ENCODE results near the gene PLEKHM2. TPM values are rescaled to one million over a fixed set of nuclear protein-coding genes. Genes with fewer than 3 reads are reported as not detected.

PLEKHM2 gene
- total RNA-seq, 4 donors from 2014 or later: 51.3 to 61.6 (median 55.2) TPM

DNA sequence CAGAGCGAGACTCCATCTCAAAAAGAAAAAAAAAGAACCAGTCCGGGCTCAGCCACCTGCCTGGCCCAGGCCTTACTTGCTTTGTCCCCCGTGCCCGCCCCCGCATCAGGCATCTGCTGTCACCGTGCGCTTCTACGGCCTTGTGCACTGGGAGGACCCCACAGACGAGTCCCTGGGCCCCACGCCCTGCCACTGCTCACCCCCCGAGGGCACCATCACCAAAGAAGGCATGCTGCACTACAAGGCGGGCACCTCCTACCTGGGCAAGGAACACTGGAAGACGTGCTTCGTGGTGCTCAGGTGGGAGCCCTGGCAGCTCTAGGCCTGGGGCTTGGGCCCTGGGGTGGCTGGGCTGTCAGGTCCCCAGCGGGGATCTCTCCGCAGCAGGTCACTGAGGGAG is 46.3 kb downstream of the PLEKHM2 start:
- Histone ChIP-seq H3K4me1 (peaks cover 16% of the 10 kb centered on the region), H3K9me3 (no peaks in the 10 kb centered on the region), H3K27ac (no peak overlapping the region), H3K4me3 (no peak overlapping the region), H3K27me3 (no peaks in the 10 kb centered on the region), H3K36me3 (peaks cover 95% of the 10 kb centered on the region)
- WGBS: 83% methylated on average over 13 of the region's 16 CpGs
- TF ChIP-seq CTCF (IDR thresholded peaks at IDR 0.05) (no peak), POLR2AphosphoS5 (IDR thresholded peaks at IDR 0.05) (no peak), POLR2A (IDR thresholded peaks at IDR 0.05) (no peak), EP300 (IDR thresholded peaks at IDR 0.05) (no peak)
- no peak for DNase-seq (ENCODE audit: low spot score in 2 of 2)

- H3K36me3 ChIP-seq: peaks cover 90% of the 10 kb centered on the region
Measured at GRCh38 chr1:15730936-15731335, 46.8 kb downstream of the PLEKHM2 start.

GRCh38 chr1:15731735-15732685 is 47.9 kb downstream of the PLEKHM2 start:
- TF ChIP-seq EP300 (IDR thresholded peaks at IDR 0.05) (no peak), POLR2A (IDR thresholded peaks at IDR 0.05) (no peak), POLR2AphosphoS5 (IDR thresholded peaks at IDR 0.05) (no peak), CTCF (IDR thresholded peaks at IDR 0.05) (no peak)
- WGBS: 95% methylated on average over 21 of the region's 39 CpGs
- no peak overlapping the region for H3K4me3 ChIP-seq
- H3K9me3 ChIP-seq: no peaks in the 10 kb centered on the region
- H3K27ac ChIP-seq: no peak overlapping the region
- no peak for DNase-seq (ENCODE audit: low spot score in 2 of 2)
- peaks cover 32% of the 10 kb centered on the region for H3K4me1 ChIP-seq
- no peaks in the 10 kb centered on the region for H3K27me3 ChIP-seq
- peaks cover 79% of the 10 kb centered on the region for H3K36me3 ChIP-seq

More at GRCh38 chr1:15730936-15731335, 46.8 kb downstream of the PLEKHM2 start:
- H3K4me3 ChIP-seq: no peak overlapping the region
- TF ChIP-seq POLR2AphosphoS5 (IDR thresholded peaks at IDR 0.05) (no peak), CTCF (IDR thresholded peaks at IDR 0.05) (no peak), EP300 (IDR thresholded peaks at IDR 0.05) (no peak), POLR2A (IDR thresholded peaks at IDR 0.05) (no peak)
- no peak for DNase-seq (ENCODE audit: low spot score in 2 of 2)
- no peaks in the 10 kb centered on the region for H3K27me3 ChIP-seq
- H3K4me1 ChIP-seq: peaks cover 22% of the 10 kb centered on the region
- no peak overlapping the region for H3K27ac ChIP-seq
- H3K9me3 ChIP-seq: no peaks in the 10 kb centered on the region
- WGBS: 89% methylated on average over 7 of the region's 16 CpGs

DNA sequence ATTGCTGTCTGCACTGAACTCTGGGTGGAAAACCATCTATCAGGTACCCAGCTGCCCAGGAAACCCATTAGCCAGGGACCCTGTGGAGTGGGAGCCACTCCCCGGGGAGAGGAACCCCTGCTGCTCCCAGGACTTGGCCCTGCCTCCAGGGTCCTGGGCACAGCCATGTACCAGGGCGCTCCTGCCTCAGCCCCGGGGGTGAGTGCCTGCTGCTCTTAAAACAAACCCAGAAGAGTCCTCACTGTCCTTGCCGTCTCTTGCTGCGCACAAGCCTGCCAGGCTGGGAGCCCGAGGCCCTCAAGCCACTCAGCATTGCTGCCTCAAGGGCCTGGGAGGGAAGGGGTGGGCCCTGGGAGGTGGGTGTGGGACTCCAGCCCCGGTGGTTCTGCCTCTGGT is 48.6 kb downstream of the PLEKHM2 start:
- TF ChIP-seq CTCF (IDR thresholded peaks at IDR 0.05): no peak
- TF ChIP-seq POLR2AphosphoS5 (IDR thresholded peaks at IDR 0.05): no peak
- no peak for TF ChIP-seq EP300 (IDR thresholded peaks at IDR 0.05)
- TF ChIP-seq POLR2A (IDR thresholded peaks at IDR 0.05): no peak
- DNase-seq (ENCODE audit: low spot score in 2 of 2): no peak
- peaks cover 73% of the 10 kb centered on the region for H3K36me3 ChIP-seq
- no peaks in the 10 kb centered on the region for H3K27me3 ChIP-seq
- whole genome bisulfite sequencing: 25% methylated on average over 1 of the region's 7 CpGs
- no peak overlapping the region for H3K4me3 ChIP-seq
- H3K27ac ChIP-seq: no peak overlapping the region
- H3K4me1 ChIP-seq: peaks cover 36% of the 10 kb centered on the region
- H3K9me3 ChIP-seq: no peaks in the 10 kb centered on the region

GRCh38 chr1:15733218-15733725 is 49.2 kb downstream of the PLEKHM2 start:
- Histone ChIP-seq H3K27ac (no peak overlapping the region), H3K4me1 (peaks cover 36% of the 10 kb centered on the region)
- DNase-seq (ENCODE audit: low spot score in 2 of 2): no peak

More at GRCh38 chr1:15733218-15733725, 49.2 kb downstream of the PLEKHM2 start:
- no peak overlapping the region for H3K4me3 ChIP-seq
- 79% methylated on average over 9 of the region's 11 CpGs for WGBS
- TF ChIP-seq CTCF (IDR thresholded peaks at IDR 0.05) (no peak), POLR2AphosphoS5 (IDR thresholded peaks at IDR 0.05) (no peak), EP300 (IDR thresholded peaks at IDR 0.05) (no peak), POLR2A (IDR thresholded peaks at IDR 0.05) (no peak)
- H3K9me3 ChIP-seq: no peaks in the 10 kb centered on the region
- H3K27me3 ChIP-seq: no peaks in the 10 kb centered on the region
- peaks cover 67% of the 10 kb centered on the region for H3K36me3 ChIP-seq

All from suprapubic skin (tissue), 4 donors.